ENCODE measurements around the gene ARCN1.

Gene ARCN1

GRCh38 chr11:118620529-118621070 is 48.4 kb downstream of the ARCN1 start:
- CTCF ChIA-PET, result interaction anchor here (1.3 to 1.6 kb wide), 2 partner anchors 9 to 11 kb away, joined by 4 read pairs; no protein-coding TSS in a partner anchor
- POLR2A ChIA-PET, result no interaction called here
- no peak for TF ChIP-seq CTCF (IDR thresholded peaks at IDR 0.05; ENCODE audit: control extremely low read depth, extremely low read depth, low read depth, missing control alignments)
- no peak for DNase-seq (ENCODE audit: extremely low spot score)

GRCh38 chr11:118621071-118621783 is 49.0 kb downstream of the ARCN1 start:
- ChIA-PET POLR2A (no interaction called here), CTCF (interaction anchor here (1.2 to 2.2 kb wide), 5 partner anchors 9 to 309 kb away, joined by 3 to 7 read pairs (median 4); no protein-coding TSS in a partner anchor)
- peak; percentile 56 for DNase-seq (ENCODE audit: extremely low spot score)
- TF ChIP-seq CTCF (IDR thresholded peaks at IDR 0.05; ENCODE audit: control extremely low read depth, extremely low read depth, low read depth, missing control alignments), result no peak

GRCh38 chr11:118621784-118622375 is 49.7 kb downstream of the ARCN1 start:
- DNase-seq (ENCODE audit: extremely low spot score), result no peak
- CTCF ChIA-PET, result interaction anchor here (0.7 to 2.2 kb wide), 8 partner anchors 10 to 308 kb away, joined by 3 to 7 read pairs (median 4); no protein-coding TSS in a partner anchor
- no peak for TF ChIP-seq CTCF (IDR thresholded peaks at IDR 0.05; ENCODE audit: control extremely low read depth, extremely low read depth, low read depth, missing control alignments)
- POLR2A ChIA-PET, result no interaction called here

GRCh38 chr11:118622376-118623268 is 50.4 kb downstream of the ARCN1 start:
- ChIA-PET POLR2A (no interaction called here), CTCF (interaction anchor here (0.7 to 2.2 kb wide), 7 partner anchors 11 to 307 kb away, joined by 3 to 7 read pairs (median 5); no protein-coding TSS in a partner anchor)
- TF ChIP-seq CTCF (IDR thresholded peaks at IDR 0.05; ENCODE audit: control extremely low read depth, extremely low read depth, low read depth, missing control alignments), result no peak
- DNase-seq (ENCODE audit: extremely low spot score), result no peak

- ChIA-PET CTCF (interaction anchor here (1.0 to 2.2 kb wide), 4 partner anchors 11 to 67 kb away, joined by 5 to 7 read pairs (median 6); no protein-coding TSS in a partner anchor), POLR2A (no interaction called here)
- no peak for DNase-seq (ENCODE audit: extremely low spot score)
- TF ChIP-seq CTCF (IDR thresholded peaks at IDR 0.05; ENCODE audit: control extremely low read depth, extremely low read depth, low read depth, missing control alignments), result no peak
These were observed 51.1 kb downstream of the ARCN1 start for GRCh38 chr11:118623269-118623655.

Data from GM10248 (cell line).